K562 (cell line): Measurements from ENCODE around the gene PLTP. TPM values are rescaled to one million over a fixed set of nuclear protein-coding genes. Genes with fewer than 3 reads are reported as not detected.

Experiments used
- EWSR1 ChIP-seq: fragments of 450-650 bp; IDR thresholded peaks from 2 replicates; pipeline ENCODE4 v1.6.1; 2018; ENCODE audit warnings: borderline replicate concordance, mild to moderate bottlenecking, low read depth, moderate library complexity; ENCODE audit not compliant: partially characterized antibody
- PHB ChIP-seq: fragments of 250-450 bp; sonication (Bioruptor Pico); IDR thresholded peaks from 2 replicates; pipeline ENCODE4 v1.5.0; 2021
- RAD21 ChIP-seq, 2 experiments: fragments of 250-450 bp in 1 of 2; fragments of 450-650 bp in 1 of 2; sonication (Bioruptor Pico) in 1 of 2; formaldehyde crosslinking in 1 of 2; IDR thresholded peaks in 1 of 2; conservative IDR thresholded peaks in 1 of 2; 2 replicates each; pipeline versions ENCODE4 v1.4.0 to v1.8.0; 2020 to 2022; ENCODE audit warnings: mild to moderate bottlenecking in 2 of 2, moderate library complexity in 1 of 2
- RBM15 ChIP-seq: fragments of 200-400 bp; formaldehyde crosslinking; IDR thresholded peaks from 2 replicates; pipeline ENCODE4 v1.6.1; 2018; ENCODE audit warnings: mild to moderate bottlenecking, low read length, moderate library complexity; ENCODE audit not compliant: insufficient read depth
- ZC3H11A ChIP-seq: IDR thresholded peaks from 2 replicates; pipeline ENCODE4 v1.6.1; 2012; ENCODE audit warnings: low read depth, low read length, improper control_type of control experiment
- ZFP30 ChIP-seq: fragments of 250-450 bp; sonication (Bioruptor Pico); IDR thresholded peaks from 2 replicates; pipeline ENCODE4 v1.8.0; 2022; ENCODE audit warnings: moderate library complexity, mild to moderate bottlenecking, inconsistent platforms, borderline replicate concordance
- ZNF589 ChIP-seq: fragments of 200-800 bp; sonication (Bioruptor generic); IDR thresholded peaks from 2 replicates; pipeline ENCODE4 v1.6.1; 2016; ENCODE audit warnings: low read depth, missing genetic modification characterization, missing compliant biosample characterization
- ZSCAN29 ChIP-seq: fragments of 450-650 bp; IDR thresholded peaks from 2 replicates; pipeline ENCODE4 v1.6.1; 2017
- polyA plus RNA-seq, 8 experiments: library from polyadenylated mRNA; depleted of rRNA in 4 of 8; stranded (reverse) in 5 of 8; unstranded in 3 of 8; fragments of >200 nt; fragmentation: Nextera tagmentation in 2 of 8; fragmentation: Illumina TruSeq in 1 of 8; extraction: Ambion mirVana in 2 of 8; extraction: Trizol in 1 of 8; gene quantifications; 2 replicates each; pipeline versions ENCODE4 v1.2.1 to v1.2.3, GENCODE V29; 2011 to 2014; ENCODE audit warnings: inconsistent platforms in 1 of 8, missing spikeins in 1 of 8
- total RNA-seq, 7 experiments: library from RNA; depleted of rRNA in 6 of 7; stranded (reverse); fragments of >200 nt in 6 of 7; fragmentation: Illumina TruSeq in 2 of 7; extraction: Trizol in 2 of 7; gene quantifications; 2 replicates each; pipeline versions ENCODE4 v1.2.1 to v1.2.3, GENCODE V29; 2011 to 2021; ENCODE audit warnings: low replicate concordance in 1 of 7
- TF ChIP-seq, protein P1 (sequence below): fragments of 450-650 bp; formaldehyde crosslinking; IDR thresholded peaks from 2 replicates; pipeline ENCODE4 v1.4.0; 2020; ENCODE audit warnings: mild to moderate bottlenecking, mixed read lengths
- TF ChIP-seq, protein P2 (sequence below): sonication (generic); formaldehyde crosslinking; IDR thresholded peaks from 2 replicates; pipeline ENCODE4 v1.8.0; 2022; ENCODE audit warnings: mild to moderate bottlenecking, missing genetic modification reagents
- TF ChIP-seq, protein P3 (sequence below), 2 experiments: fragments of 450-650 bp; formaldehyde crosslinking in 1 of 2; IDR thresholded peaks; 2 replicates each; pipeline versions ENCODE4 v1.4.0 to v1.6.1; 2014 to 2020; ENCODE audit warnings: mild to moderate bottlenecking in 2 of 2, borderline replicate concordance in 1 of 2, low read depth in 1 of 2

The PLTP gene
- total and polyA plus RNA-seq, 9 of the 15 experiments (the other 6 are each of a cell fraction or from before 2014, with no cell fraction given) = 2.8 to 29.3 (median 17.6) TPM

- TF ChIP-seq, protein P1, sequence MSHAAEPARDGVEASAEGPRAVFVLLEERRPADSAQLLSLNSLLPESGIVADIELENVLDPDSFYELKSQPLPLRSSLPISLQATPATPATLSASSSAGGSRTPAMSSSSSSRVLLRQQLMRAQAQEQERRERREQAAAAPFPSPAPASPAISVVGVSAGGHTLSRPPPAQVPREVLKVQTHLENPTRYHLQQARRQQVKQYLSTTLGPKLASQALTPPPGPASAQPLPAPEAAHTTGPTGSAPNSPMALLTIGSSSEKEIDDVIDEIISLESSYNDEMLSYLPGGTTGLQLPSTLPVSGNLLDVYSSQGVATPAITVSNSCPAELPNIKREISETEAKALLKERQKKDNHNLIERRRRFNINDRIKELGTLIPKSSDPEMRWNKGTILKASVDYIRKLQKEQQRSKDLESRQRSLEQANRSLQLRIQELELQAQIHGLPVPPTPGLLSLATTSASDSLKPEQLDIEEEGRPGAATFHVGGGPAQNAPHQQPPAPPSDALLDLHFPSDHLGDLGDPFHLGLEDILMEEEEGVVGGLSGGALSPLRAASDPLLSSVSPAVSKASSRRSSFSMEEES (CRISPR knock-in tag) = peak; percentile 96
- peak; percentile 63 to 65 for TF ChIP-seq RAD21 (CRISPR knock-in tag; conservative IDR thresholded peaks at IDR 0.05 in 1 of 2, IDR thresholded peaks at IDR 0.05 in 1 of 2)
- TF ChIP-seq, protein P2, sequence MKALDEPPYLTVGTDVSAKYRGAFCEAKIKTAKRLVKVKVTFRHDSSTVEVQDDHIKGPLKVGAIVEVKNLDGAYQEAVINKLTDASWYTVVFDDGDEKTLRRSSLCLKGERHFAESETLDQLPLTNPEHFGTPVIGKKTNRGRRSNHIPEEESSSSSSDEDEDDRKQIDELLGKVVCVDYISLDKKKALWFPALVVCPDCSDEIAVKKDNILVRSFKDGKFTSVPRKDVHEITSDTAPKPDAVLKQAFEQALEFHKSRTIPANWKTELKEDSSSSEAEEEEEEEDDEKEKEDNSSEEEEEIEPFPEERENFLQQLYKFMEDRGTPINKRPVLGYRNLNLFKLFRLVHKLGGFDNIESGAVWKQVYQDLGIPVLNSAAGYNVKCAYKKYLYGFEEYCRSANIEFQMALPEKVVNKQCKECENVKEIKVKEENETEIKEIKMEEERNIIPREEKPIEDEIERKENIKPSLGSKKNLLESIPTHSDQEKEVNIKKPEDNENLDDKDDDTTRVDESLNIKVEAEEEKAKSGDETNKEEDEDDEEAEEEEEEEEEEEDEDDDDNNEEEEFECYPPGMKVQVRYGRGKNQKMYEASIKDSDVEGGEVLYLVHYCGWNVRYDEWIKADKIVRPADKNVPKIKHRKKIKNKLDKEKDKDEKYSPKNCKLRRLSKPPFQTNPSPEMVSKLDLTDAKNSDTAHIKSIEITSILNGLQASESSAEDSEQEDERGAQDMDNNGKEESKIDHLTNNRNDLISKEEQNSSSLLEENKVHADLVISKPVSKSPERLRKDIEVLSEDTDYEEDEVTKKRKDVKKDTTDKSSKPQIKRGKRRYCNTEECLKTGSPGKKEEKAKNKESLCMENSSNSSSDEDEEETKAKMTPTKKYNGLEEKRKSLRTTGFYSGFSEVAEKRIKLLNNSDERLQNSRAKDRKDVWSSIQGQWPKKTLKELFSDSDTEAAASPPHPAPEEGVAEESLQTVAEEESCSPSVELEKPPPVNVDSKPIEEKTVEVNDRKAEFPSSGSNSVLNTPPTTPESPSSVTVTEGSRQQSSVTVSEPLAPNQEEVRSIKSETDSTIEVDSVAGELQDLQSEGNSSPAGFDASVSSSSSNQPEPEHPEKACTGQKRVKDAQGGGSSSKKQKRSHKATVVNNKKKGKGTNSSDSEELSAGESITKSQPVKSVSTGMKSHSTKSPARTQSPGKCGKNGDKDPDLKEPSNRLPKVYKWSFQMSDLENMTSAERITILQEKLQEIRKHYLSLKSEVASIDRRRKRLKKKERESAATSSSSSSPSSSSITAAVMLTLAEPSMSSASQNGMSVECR (CRISPR knock-in tag) = peak; percentile 99
- TF ChIP-seq ZC3H11A = no peak
- no peak for TF ChIP-seq RBM15
- no peak for TF ChIP-seq ZSCAN29
- TF ChIP-seq, protein P3, sequence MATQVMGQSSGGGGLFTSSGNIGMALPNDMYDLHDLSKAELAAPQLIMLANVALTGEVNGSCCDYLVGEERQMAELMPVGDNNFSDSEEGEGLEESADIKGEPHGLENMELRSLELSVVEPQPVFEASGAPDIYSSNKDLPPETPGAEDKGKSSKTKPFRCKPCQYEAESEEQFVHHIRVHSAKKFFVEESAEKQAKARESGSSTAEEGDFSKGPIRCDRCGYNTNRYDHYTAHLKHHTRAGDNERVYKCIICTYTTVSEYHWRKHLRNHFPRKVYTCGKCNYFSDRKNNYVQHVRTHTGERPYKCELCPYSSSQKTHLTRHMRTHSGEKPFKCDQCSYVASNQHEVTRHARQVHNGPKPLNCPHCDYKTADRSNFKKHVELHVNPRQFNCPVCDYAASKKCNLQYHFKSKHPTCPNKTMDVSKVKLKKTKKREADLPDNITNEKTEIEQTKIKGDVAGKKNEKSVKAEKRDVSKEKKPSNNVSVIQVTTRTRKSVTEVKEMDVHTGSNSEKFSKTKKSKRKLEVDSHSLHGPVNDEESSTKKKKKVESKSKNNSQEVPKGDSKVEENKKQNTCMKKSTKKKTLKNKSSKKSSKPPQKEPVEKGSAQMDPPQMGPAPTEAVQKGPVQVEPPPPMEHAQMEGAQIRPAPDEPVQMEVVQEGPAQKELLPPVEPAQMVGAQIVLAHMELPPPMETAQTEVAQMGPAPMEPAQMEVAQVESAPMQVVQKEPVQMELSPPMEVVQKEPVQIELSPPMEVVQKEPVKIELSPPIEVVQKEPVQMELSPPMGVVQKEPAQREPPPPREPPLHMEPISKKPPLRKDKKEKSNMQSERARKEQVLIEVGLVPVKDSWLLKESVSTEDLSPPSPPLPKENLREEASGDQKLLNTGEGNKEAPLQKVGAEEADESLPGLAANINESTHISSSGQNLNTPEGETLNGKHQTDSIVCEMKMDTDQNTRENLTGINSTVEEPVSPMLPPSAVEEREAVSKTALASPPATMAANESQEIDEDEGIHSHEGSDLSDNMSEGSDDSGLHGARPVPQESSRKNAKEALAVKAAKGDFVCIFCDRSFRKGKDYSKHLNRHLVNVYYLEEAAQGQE (IDR thresholded peaks at IDR 0.05; ENCODE audit: borderline replicate concordance) = peak; percentile 97
- TF ChIP-seq, protein P3 (CRISPR knock-in tag; IDR thresholded peaks at IDR 0.05; ENCODE audit: low read depth) = no peak
- TF ChIP-seq EWSR1 = no peak
- TF ChIP-seq ZNF589 = 0 out of 2 replicates have a peak, but pooled peaks have one; percentile 2
- TF ChIP-seq PHB = no peak
- TF ChIP-seq ZFP30 (CRISPR knock-in tag) = no peak
Observed at GRCh38 chr20:45890985-45891983, 20.7 kb downstream of the PLTP start, which contains the start of the genes CTSA and NEURL2 (continued).
